B cell (primary cell): ENCODE measurements around the gene KRT38. TPM values are rescaled to one million over a fixed set of nuclear protein-coding genes. Genes with fewer than 3 reads are reported as not detected.

Experiments used
- ATAC-seq: fragments of 200-7000 bp; cut with Tn5 transposase; one replicate; pipeline ENCODE4 v1.10.0; 2021; ENCODE audit warnings: low read depth, mild to moderate bottlenecking, moderate number of reproducible peaks, moderate library complexity
- CTCF ChIA-PET: fragments of 350-600 bp; sonication (Branson Sonifier 250); formaldehyde crosslinking; loops from one replicate; lab custom pipeline; 2021; ENCODE audit warnings: antibody characterized with exemption, inconsistent platforms; lab: Charles Lee
- POLR2A ChIA-PET: fragments of 350-600 bp; sonication (Branson Sonifier 250); formaldehyde crosslinking; loops from one replicate; lab custom pipeline; 2021; ENCODE audit warnings: antibody characterized with exemption; lab: Charles Lee
- DNase-seq: peaks from one replicate; pipeline ENCODE4 v3.0.0; 2013
- H2AFZ ChIP-seq: 2 replicates; pipeline ENCODE4 v1.6.1; 2012; ENCODE audit warnings: mild to moderate bottlenecking, low read depth, low read length; ENCODE audit not compliant: insufficient read depth, poor library complexity, severe bottlenecking
- H3K27ac ChIP-seq, 2 donors: 1 replicate in 1 of 2; 2 replicates in 1 of 2; pipeline ENCODE4 v1.5.1; 2012 to 2013; ENCODE audit warnings: low read length in 2 of 2, mild to moderate bottlenecking in 2 of 2, moderate library complexity in 1 of 2
- H3K27me3 ChIP-seq, 4 experiments: fragments of 200-600 bp in 1 of 4; sonication (generic) in 1 of 4; replicated peaks in 1 of 4; 1 replicate in 2 of 4; 2 replicates in 2 of 4; pipeline versions ENCODE4 v1.6.1 to v1.7.0; 2013 to 2016; ENCODE audit warnings: low read length in 3 of 4, mild to moderate bottlenecking in 2 of 4, mixed read lengths in 1 of 4, moderate library complexity in 1 of 4; ENCODE audit not compliant: insufficient read depth in 4 of 4, control insufficient read depth in 3 of 4; ENCODE audit errors: control extremely low read depth in 1 of 4
- H3K36me3 ChIP-seq, 2 experiments: replicated peaks in 1 of 2; 1 replicate in 1 of 2; 2 replicates in 1 of 2; pipeline versions ENCODE4 v1.6.1 to v1.7.1; 2013; ENCODE audit warnings: low read length in 1 of 2; ENCODE audit not compliant: insufficient read depth in 2 of 2, control insufficient read depth in 1 of 2; ENCODE audit errors: control extremely low read depth in 1 of 2, extremely low read depth in 1 of 2
- H3K4me1 ChIP-seq, 2 donors: fragments of 200-600 bp in 1 of 2; sonication (generic) in 1 of 2; 1 replicate in 1 of 2; 2 replicates in 1 of 2; pipeline versions ENCODE4 v1.5.1 to v1.6.1; 2013 to 2017; ENCODE audit warnings: low read length in 2 of 2; ENCODE audit not compliant: control insufficient read depth in 2 of 2, insufficient read depth in 2 of 2
- H3K4me2 ChIP-seq: replicated peaks from 2 replicates; pipeline ENCODE3; 2012; ENCODE audit warnings: mild to moderate bottlenecking, low read depth, low read length; ENCODE audit not compliant: poor library complexity, severe bottlenecking
- H3K4me3 ChIP-seq, 5 experiments: fragments of 200-600 bp in 1 of 5; sonication (generic) in 1 of 5; 1 replicate in 3 of 5; 2 replicates in 2 of 5; pipeline versions ENCODE4 v1.5.1 to v1.7.0; 2011 to 2016; ENCODE audit warnings: low read length in 4 of 5, mild to moderate bottlenecking in 4 of 5, low read depth in 2 of 5, control low read depth in 1 of 5, moderate library complexity in 1 of 5; ENCODE audit not compliant: insufficient read depth in 1 of 5; ENCODE audit errors: control extremely low read depth in 1 of 5, extremely low read depth in 1 of 5
- H3K79me2 ChIP-seq: fragments of 200-600 bp; sonication (generic); one replicate; pipeline ENCODE4 v1.6.0; 2016; ENCODE audit warnings: low read length; ENCODE audit not compliant: control insufficient read depth, insufficient read depth
- H3K9ac ChIP-seq: fragments of 200-600 bp; sonication (generic); 2 replicates; pipeline ENCODE4 v1.6.1; 2017; ENCODE audit warnings: mild to moderate bottlenecking, low read length, moderate library complexity
- H3K9me3 ChIP-seq, 3 donors: one replicate each; pipeline versions ENCODE4 v1.6.1 to v1.7.1; 2013; ENCODE audit warnings: low read length in 2 of 3; ENCODE audit not compliant: control insufficient read depth in 2 of 3, insufficient read depth in 1 of 3; ENCODE audit errors: control extremely low read depth in 1 of 3
- H4K20me1 ChIP-seq: 2 replicates; pipeline ENCODE4 v1.6.0; 2012; ENCODE audit warnings: mild to moderate bottlenecking, low read length; ENCODE audit not compliant: insufficient read depth, control insufficient read depth, poor library complexity, severe bottlenecking
- H3K27ac Mint-ChIP-seq: one replicate; pipeline ENCODE4 v1.8.0; 2021; ENCODE audit warnings: mixed read lengths
- H3K27me3 Mint-ChIP-seq: one replicate; pipeline ENCODE4 v1.8.0; 2021; ENCODE audit warnings: mixed read lengths
- H3K4me1 Mint-ChIP-seq: one replicate; pipeline ENCODE4 v1.8.0; 2021; ENCODE audit warnings: mixed read lengths
- H3K4me3 Mint-ChIP-seq: one replicate; pipeline ENCODE4 v1.8.0; 2021; ENCODE audit warnings: mixed read lengths
- H3K9me3 Mint-ChIP-seq: one replicate; pipeline ENCODE4 v1.8.0; 2022; ENCODE audit warnings: mixed read lengths; ENCODE audit not compliant: insufficient read depth
- CTCF ChIP-seq: fragments of 200-600 bp; IDR thresholded peaks from one replicate; pipeline ENCODE4 v1.8.0; 2022; ENCODE audit warnings: antibody characterized with exemption, mild to moderate bottlenecking
- EZH2 ChIP-seq: IDR thresholded peaks from 2 replicates; pipeline ENCODE4 v1.6.1; 2012; ENCODE audit warnings: borderline replicate concordance, low read depth, mild to moderate bottlenecking, moderate library complexity, low read length; ENCODE audit not compliant: insufficient read depth, poor library complexity, severe bottlenecking
- WGBS: methylation state at CpG from one replicate; pipeline ENCODE4 v1.1.5; 2013; ENCODE audit warnings: missing lambda C conversion rate; ENCODE audit not compliant: insufficient coverage; 5-methylcytosine and 5-hydroxymethylcytosine counted together
- intact Hi-C: fragments of 100-400 bp; cut with micrococcal nuclease; formaldehyde crosslinking; loops from one replicate; pipeline ENCODE4 v1.10.0; 2022
- polyA plus RNA-seq: library from polyadenylated mRNA; depleted of rRNA; stranded (reverse); fragments of >200 nt; gene quantifications from 2 replicates; pipeline ENCODE4 v1.2.3, GENCODE V29; 2012
- total RNA-seq, 2 donors: library from RNA; stranded (reverse); fragments of 120-200 nt in 1 of 2; gene quantifications; 1 replicate in 1 of 2; 2 replicates in 1 of 2; pipeline versions ENCODE4 v1.2.3 to v1.2.4, GENCODE V29; 2013 to 2022

Gene KRT38
- total and polyA plus RNA-seq, 2 donors (not counting 1 experiment from before 2014, with no cell fraction given), result not detected

GRCh38 chr17:41434415-41434814, 6.4 kb downstream of the KRT38 start:
- no peak overlapping the region for H3K27ac Mint-ChIP-seq
- H3K79me2 ChIP-seq, result no peaks in the 10 kb centered on the region
- H3K4me1 Mint-ChIP-seq, result peaks cover 2% of the 10 kb centered on the region
- H3K36me3 ChIP-seq, result no peaks in the 10 kb centered on the region
- TF ChIP-seq EZH2, result no peak
- no peaks in the 10 kb centered on the region for H3K9me3 ChIP-seq
- peaks cover 0 to 4% (median 2%) of the 10 kb centered on the region in 4 experiments for H3K27me3 ChIP-seq
- H3K4me3 Mint-ChIP-seq, result no peak overlapping the region
- no peak for ATAC-seq
- no peaks in the 10 kb centered on the region for H3K9me3 Mint-ChIP-seq
- H3K9ac ChIP-seq, result no peak overlapping the region
- no peak overlapping the region for H2AFZ ChIP-seq
- H4K20me1 ChIP-seq, result no peaks in the 10 kb centered on the region
- 100% methylated on average over 2 of the region's 5 CpGs for WGBS
- H3K4me1 ChIP-seq, result no peaks in the 10 kb centered on the region
- H3K4me2 ChIP-seq, result no peak overlapping the region
- H3K4me3 ChIP-seq, result no peak overlapping the region
- intact Hi-C loops, result no loop called here
- H3K27me3 Mint-ChIP-seq, result peaks cover 26% of the 10 kb centered on the region
- CTCF ChIA-PET, result interaction anchor here (1.0 to 1.7 kb wide), 2 partner anchors 17 to 214 kb away, joined by 3 to 6 read pairs; no protein-coding TSS in a partner anchor
- POLR2A ChIA-PET, result no interaction called here
- no peak overlapping the region for H3K27ac ChIP-seq
- no peak for DNase-seq

GRCh38 chr17:41434005-41434404, 6.8 kb downstream of the KRT38 start:
- Histone ChIP-seq H3K4me1 (no peaks in the 10 kb centered on the region), H3K79me2 (no peaks in the 10 kb centered on the region), H3K9ac (no peak overlapping the region), H4K20me1 (no peaks in the 10 kb centered on the region), H3K4me3 (no peak overlapping the region), H3K36me3 (no peaks in the 10 kb centered on the region), H3K27me3 (peaks cover 0 to 4% (median 2%) of the 10 kb centered on the region in 4 experiments), H2AFZ (no peak overlapping the region), H3K4me2 (no peak overlapping the region), H3K9me3 (no peaks in the 10 kb centered on the region), H3K27ac (no peak overlapping the region)
- WGBS, result 75% methylated on average over 4 of the region's 4 CpGs
- Mint-ChIP-seq H3K4me1 (peaks cover 2% of the 10 kb centered on the region), H3K27ac (no peak overlapping the region), H3K27me3 (peaks cover 23% of the 10 kb centered on the region), H3K9me3 (no peaks in the 10 kb centered on the region), H3K4me3 (no peak overlapping the region)
- ChIA-PET CTCF (interaction anchor here (1.0 to 1.7 kb wide), 2 partner anchors 16 to 214 kb away, joined by 3 to 6 read pairs; no protein-coding TSS in a partner anchor), POLR2A (no interaction called here)
- ATAC-seq (no peak), DNase-seq (no peak)
- TF ChIP-seq CTCF, result no peak
- no peak for TF ChIP-seq EZH2
- intact Hi-C loops, result no loop called here
